Measurements from ENCODE around the gene TSPAN18.

TSPAN18 gene

GRCh38 chr11:44726283-44727113 lies at the start of gene TSPAN18:
TSPAN18 (plus strand) TSS chr11:44726962; CDS start chr11:44906417, 179,455 bp downstream.
- no peak for TF ChIP-seq CTCF (IDR thresholded peaks at IDR 0.05; ENCODE audit: insufficient read depth, low read length, poor library complexity, severe bottlenecking)
- Histone ChIP-seq H3K36me3 (ENCODE audit: control insufficient read depth, insufficient read depth, low read length) (no peaks in the 10 kb centered on the region), H3K4me3 (replicated peaks; ENCODE audit: low read depth, low read length) (peak within 1 kb of the TSS; percentile 59), H3K27me3 (replicated peaks; ENCODE audit: control insufficient read depth, insufficient read depth, low read length) (no peaks in the 10 kb centered on the region; the same call in 1 of the 2 replicates)
- DNase-seq (ENCODE audit: extremely low read depth, insufficient read length): peak; percentile 61

- TF ChIP-seq CTCF (IDR thresholded peaks at IDR 0.05; ENCODE audit: insufficient read depth, low read length, poor library complexity, severe bottlenecking): no peak
- DNase-seq (ENCODE audit: extremely low read depth, insufficient read length): no peak
- Histone ChIP-seq H3K27me3 (replicated peaks; ENCODE audit: control insufficient read depth, insufficient read depth, low read length) (no peaks in the 10 kb centered on the region; the same call in 1 of the 2 replicates), H3K4me3 (replicated peaks; ENCODE audit: low read depth, low read length) (no peak overlapping the region), H3K36me3 (ENCODE audit: control insufficient read depth, insufficient read depth, low read length) (no peaks in the 10 kb centered on the region)
Observed at GRCh38 chr11:44680982-44681597, 45.7 kb upstream of the TSPAN18 start.

GRCh38 chr11:44681698-44682097 lies 45.1 kb upstream of the TSPAN18 start:
- DNase-seq (ENCODE audit: extremely low read depth, insufficient read length): no peak

GRCh38 chr11:44684859-44685281 lies 41.9 kb upstream of the TSPAN18 start:
- Histone ChIP-seq H3K27me3 (replicated peaks; ENCODE audit: control insufficient read depth, insufficient read depth, low read length) (no peaks in the 10 kb centered on the region; the same call in 1 of the 2 replicates), H3K36me3 (ENCODE audit: control insufficient read depth, insufficient read depth, low read length) (no peaks in the 10 kb centered on the region), H3K4me3 (replicated peaks; ENCODE audit: low read depth, low read length) (no peak overlapping the region)
- DNase-seq (ENCODE audit: extremely low read depth, insufficient read length): no peak
- TF ChIP-seq CTCF (IDR thresholded peaks at IDR 0.05; ENCODE audit: insufficient read depth, low read length, poor library complexity, severe bottlenecking): no peak

More at GRCh38 chr11:44681698-44682097, 45.1 kb upstream of the TSPAN18 start:
- Histone ChIP-seq H3K27me3 (replicated peaks; ENCODE audit: control insufficient read depth, insufficient read depth, low read length) (no peaks in the 10 kb centered on the region; the same call in 1 of the 2 replicates), H3K36me3 (ENCODE audit: control insufficient read depth, insufficient read depth, low read length) (no peaks in the 10 kb centered on the region), H3K4me3 (replicated peaks; ENCODE audit: low read depth, low read length) (no peak overlapping the region)
- no peak for TF ChIP-seq CTCF (IDR thresholded peaks at IDR 0.05; ENCODE audit: insufficient read depth, low read length, poor library complexity, severe bottlenecking)

- H3K4me3 ChIP-seq (replicated peaks; ENCODE audit: low read depth, low read length): no peak overlapping the region
- H3K36me3 ChIP-seq (ENCODE audit: control insufficient read depth, insufficient read depth, low read length): no peaks in the 10 kb centered on the region
- DNase-seq (ENCODE audit: extremely low read depth, insufficient read length): no peak
- H3K27me3 ChIP-seq (replicated peaks; ENCODE audit: control insufficient read depth, insufficient read depth, low read length): no peaks in the 10 kb centered on the region; the same call in 1 of the 2 replicates
- TF ChIP-seq CTCF (IDR thresholded peaks at IDR 0.05; ENCODE audit: insufficient read depth, low read length, poor library complexity, severe bottlenecking): no peak
Observed at GRCh38 chr11:44687388-44687787, 39.4 kb upstream of the TSPAN18 start.

Data from GM06990 (cell line).